Stimulated activated CD4-positive, alpha-beta T cell treated with anti-CD3 and anti-CD28 coated beads, Interleukin-1b, Interleukin-23, amount 100 ng/mL, for 24 hours (primary cell): ENCODE results near the gene ATAT1.
"Not testable (repeated sequence)": the region's sequence is repeated elsewhere in the genome, so short reads cannot be mapped to it uniquely, and the experiment has no call there.

Experiments used
- DNase-seq, 4 experiments: peaks; one replicate each; pipeline ENCODE4 v3.0.0-alpha.2; 2020; ENCODE audit warnings: low read depth in 4 of 4, low spot score in 1 of 4

Gene ATAT1

GRCh38 chr6:30647242-30648116 is 20.8 kb downstream of the ATAT1 start:
- peak; percentile 59 to 71 (median 62) for DNase-seq

GRCh38 chr6:30651143-30651542 is 24.5 kb downstream of the ATAT1 start:
- no peak for DNase-seq

GRCh38 chr6:30654798-30655742 is 28.4 kb downstream of the ATAT1 start:
- no peak for DNase-seq

- DNase-seq, result no peak
These were observed 29.0 kb downstream of the ATAT1 start for GRCh38 chr6:30655743-30656094.

- DNase-seq, result no peak
These were observed 29.8 kb downstream of the ATAT1 start for GRCh38 chr6:30656513-30656912.

GRCh38 chr6:30657454-30657853 is 30.8 kb downstream of the ATAT1 start:
- DNase-seq, result no peak

- not testable (repeated sequence) for DNase-seq
These were observed 31.2 kb downstream of the ATAT1 start for GRCh38 chr6:30657922-30658321.

GRCh38 chr6:30664994-30665767 is 38.5 kb downstream of the ATAT1 start:
- no peak for DNase-seq

GRCh38 chr6:30666300-30666699 is 39.6 kb downstream of the ATAT1 start:
- not testable (repeated sequence) for DNase-seq

- no peak for DNase-seq
These were observed 44.3 kb downstream of the ATAT1 start for GRCh38 chr6:30670760-30671527.

- DNase-seq, result peak; percentile 73 to 88 (median 81)
These were observed 46.0 kb downstream of the ATAT1 start, which contains the start of gene DHX16 for GRCh38 chr6:30672445-30673253. TSS of gene DHX16 (minus strand) at chr6:30673006. CDS start at chr6:30672841, 165 bp downstream.

GRCh38 chr6:30676660-30677285 is 50.1 kb downstream of the ATAT1 start:
- no peak for DNase-seq

- DNase-seq, result peak; percentile 82 to 88 (median 86)
These were observed 52.5 kb downstream of the ATAT1 start for GRCh38 chr6:30678964-30679726.

GRCh38 chr6:30679765-30680535 is 53.3 kb downstream of the ATAT1 start:
- no peak for DNase-seq

- DNase-seq, result no peak
These were observed 55.1 kb downstream of the ATAT1 start for GRCh38 chr6:30681766-30682142.

- DNase-seq, result peak in 3 of 4 experiments; percentile 63 to 81 (median 70)
These were observed 55.8 kb downstream of the ATAT1 start for GRCh38 chr6:30682143-30683117.
